CD4-positive, alpha-beta T cell (primary cell): Measurements from ENCODE around the gene PHLDB1. TPM values are rescaled to one million over a fixed set of nuclear protein-coding genes. Genes with fewer than 3 reads are reported as not detected.

Experiments
- ATAC-seq: fragments of 200-7000 bp; cut with Tn5 transposase; one replicate; pipeline ENCODE4 v1.10.0; 2022; ENCODE audit warnings: mild to moderate bottlenecking; ENCODE audit not compliant: poor library complexity
- CTCF ChIA-PET: fragments of 350-600 bp; sonication (Branson Sonifier 250); formaldehyde crosslinking; loops from one replicate; lab custom pipeline; 2021; ENCODE audit warnings: antibody characterized with exemption, inconsistent platforms; lab: Charles Lee
- POLR2A ChIA-PET: fragments of 350-600 bp; sonication (Branson Sonifier 250); formaldehyde crosslinking; loops from one replicate; lab custom pipeline; 2021; ENCODE audit warnings: antibody characterized with exemption, inconsistent platforms; lab: Charles Lee
- DNase-seq, 14 experiments: peaks; one replicate each; pipeline ENCODE4 v3.0.0-alpha.2; 2013 to 2020; ENCODE audit warnings: mixed read lengths in 2 of 14
- H3K27ac ChIP-seq, 2 donors: one replicate each; pipeline versions ENCODE4 v1.5.1 to v1.7.0; 2013; ENCODE audit warnings: low read length in 2 of 2, low read depth in 1 of 2, mild to moderate bottlenecking in 1 of 2
- H3K27me3 ChIP-seq, 2 experiments: 1 replicate in 1 of 2; 2 replicates in 1 of 2; pipeline versions ENCODE4 v1.6.1 to v1.7.0; 2013; ENCODE audit warnings: low read length in 2 of 2, control low read depth in 1 of 2, mild to moderate bottlenecking in 1 of 2, moderate library complexity in 1 of 2; ENCODE audit not compliant: insufficient read depth in 2 of 2, control insufficient read depth in 1 of 2
- H3K36me3 ChIP-seq: one replicate; pipeline ENCODE4 v1.6.1; 2013; ENCODE audit warnings: low read length, control low read depth; ENCODE audit not compliant: insufficient read depth
- H3K4me1 ChIP-seq: one replicate; pipeline ENCODE4 v1.6.1; 2013; ENCODE audit warnings: low read length, control low read depth; ENCODE audit not compliant: insufficient read depth
- H3K4me3 ChIP-seq: one replicate; pipeline ENCODE4 v1.5.1; 2013; ENCODE audit warnings: mild to moderate bottlenecking, low read length, moderate library complexity
- H3K9me3 ChIP-seq, 2 experiments: 1 replicate in 1 of 2; 2 replicates in 1 of 2; pipeline versions ENCODE4 v1.6.1 to v1.7.0; 2013; ENCODE audit warnings: low read length in 2 of 2, mild to moderate bottlenecking in 2 of 2, control low read depth in 1 of 2, moderate library complexity in 1 of 2; ENCODE audit not compliant: control insufficient read depth in 1 of 2, insufficient read depth in 1 of 2
- H3K27ac Mint-ChIP-seq: one replicate; pipeline ENCODE4 v1.8.0; 2020; ENCODE audit warnings: mixed read lengths
- H3K27me3 Mint-ChIP-seq: one replicate; pipeline ENCODE4 v1.8.0; 2021; ENCODE audit warnings: mixed read lengths
- H3K36me3 Mint-ChIP-seq: one replicate; pipeline ENCODE4 v1.8.0; 2021; ENCODE audit warnings: low read depth, mixed read lengths
- H3K4me1 Mint-ChIP-seq: one replicate; pipeline ENCODE4 v1.8.0; 2021; ENCODE audit warnings: low read depth, mixed read lengths
- H3K4me3 Mint-ChIP-seq: one replicate; pipeline ENCODE4 v1.8.0; 2020; ENCODE audit warnings: mild to moderate bottlenecking, mixed read lengths
- H3K9me3 Mint-ChIP-seq: one replicate; pipeline ENCODE4 v1.8.0; 2020; ENCODE audit warnings: mixed read lengths
- intact Hi-C, 2 experiments: fragments of 100-400 bp; cut with DNase I in 1 of 2; cut with micrococcal nuclease in 1 of 2; formaldehyde crosslinking; loops; one replicate each; pipeline versions ENCODE4 v1.15.1 to v1.9.0; 2023 to 2025; cut with DNase I, micrococcal nuclease
- total RNA-seq, 174 experiments: library from RNA in 2 of 174; stranded (reverse) in 2 of 174; gene quantifications; one replicate each; pipeline ENCODE4 v1.2.3 and lab custom pipeline; 2021 to 2026
- TF ChIP-seq, protein P1 (sequence below): fragments of 200-600 bp; IDR thresholded peaks from one replicate; pipeline ENCODE4 v1.8.0; 2022; ENCODE audit warnings: antibody characterized with exemption, mild to moderate bottlenecking

The PHLDB1 gene
- total RNA-seq, 2 experiments from 2014 or later, result 1.8 to 2.3 TPM

DNA sequence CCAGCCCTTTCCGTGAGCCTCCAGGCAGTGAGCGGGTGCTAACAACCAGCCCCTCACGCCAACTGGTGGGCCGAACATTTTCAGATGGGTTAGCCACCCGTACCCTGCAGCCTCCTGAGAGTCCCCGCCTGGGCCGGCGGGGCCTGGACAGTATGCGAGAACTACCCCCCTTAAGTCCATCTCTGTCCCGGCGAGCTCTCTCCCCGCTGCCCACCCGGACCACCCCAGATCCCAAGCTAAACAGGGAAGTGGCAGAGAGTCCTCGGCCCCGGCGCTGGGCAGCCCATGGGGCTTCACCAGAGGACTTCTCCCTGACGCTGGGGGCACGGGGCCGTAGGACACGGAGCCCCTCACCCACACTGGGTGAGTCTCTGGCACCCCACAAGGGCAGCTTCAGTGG, 20.6 kb downstream of the PHLDB1 start:
- Mint-ChIP-seq H3K36me3 (no peaks in the 10 kb centered on the region), H3K27me3 (no peaks in the 10 kb centered on the region), H3K27ac (no peak overlapping the region), H3K4me1 (no peaks in the 10 kb centered on the region), H3K9me3 (no peaks in the 10 kb centered on the region), H3K4me3 (no peak overlapping the region)
- POLR2A ChIA-PET, result no interaction called here
- H3K4me3 ChIP-seq, result no peak overlapping the region
- DNase-seq (no peak), ATAC-seq (no peak)
- TF ChIP-seq, protein P1, sequence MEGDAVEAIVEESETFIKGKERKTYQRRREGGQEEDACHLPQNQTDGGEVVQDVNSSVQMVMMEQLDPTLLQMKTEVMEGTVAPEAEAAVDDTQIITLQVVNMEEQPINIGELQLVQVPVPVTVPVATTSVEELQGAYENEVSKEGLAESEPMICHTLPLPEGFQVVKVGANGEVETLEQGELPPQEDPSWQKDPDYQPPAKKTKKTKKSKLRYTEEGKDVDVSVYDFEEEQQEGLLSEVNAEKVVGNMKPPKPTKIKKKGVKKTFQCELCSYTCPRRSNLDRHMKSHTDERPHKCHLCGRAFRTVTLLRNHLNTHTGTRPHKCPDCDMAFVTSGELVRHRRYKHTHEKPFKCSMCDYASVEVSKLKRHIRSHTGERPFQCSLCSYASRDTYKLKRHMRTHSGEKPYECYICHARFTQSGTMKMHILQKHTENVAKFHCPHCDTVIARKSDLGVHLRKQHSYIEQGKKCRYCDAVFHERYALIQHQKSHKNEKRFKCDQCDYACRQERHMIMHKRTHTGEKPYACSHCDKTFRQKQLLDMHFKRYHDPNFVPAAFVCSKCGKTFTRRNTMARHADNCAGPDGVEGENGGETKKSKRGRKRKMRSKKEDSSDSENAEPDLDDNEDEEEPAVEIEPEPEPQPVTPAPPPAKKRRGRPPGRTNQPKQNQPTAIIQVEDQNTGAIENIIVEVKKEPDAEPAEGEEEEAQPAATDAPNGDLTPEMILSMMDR, result no peak
- no peaks in the 10 kb centered on the region for H3K4me1 ChIP-seq
- no peaks in the 10 kb centered on the region for H3K36me3 ChIP-seq
- intact Hi-C loops, result no loop called here
- no peaks in the 10 kb centered on the region for H3K27me3 ChIP-seq
- H3K27ac ChIP-seq, result no peak overlapping the region
- H3K9me3 ChIP-seq, result no peaks in the 10 kb centered on the region
- CTCF ChIA-PET, result no interaction called here

DNA sequence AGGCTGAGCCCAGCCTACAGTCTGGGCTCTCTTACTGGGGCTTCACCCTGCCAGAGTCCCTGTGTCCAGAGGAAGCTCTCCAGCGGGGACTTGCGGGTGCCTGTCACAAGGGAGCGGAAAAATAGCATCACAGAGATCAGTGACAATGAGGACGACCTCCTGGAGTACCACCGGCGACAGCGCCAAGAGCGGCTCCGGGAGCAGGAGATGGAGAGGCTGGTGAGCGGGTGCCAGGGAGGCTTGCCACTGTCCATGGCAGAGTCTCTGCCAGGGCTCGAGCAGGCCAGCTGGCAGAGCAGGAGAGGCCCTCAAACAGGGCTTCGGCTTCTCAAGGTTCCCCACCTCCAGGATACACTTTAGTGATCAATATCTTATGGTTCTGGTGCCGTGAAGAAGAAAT, 21.0 kb downstream of the PHLDB1 start:
- Mint-ChIP-seq H3K4me3 (no peak overlapping the region), H3K4me1 (no peaks in the 10 kb centered on the region), H3K36me3 (no peaks in the 10 kb centered on the region), H3K27me3 (no peaks in the 10 kb centered on the region), H3K9me3 (no peaks in the 10 kb centered on the region), H3K27ac (no peak overlapping the region)
- Histone ChIP-seq H3K27ac (no peak overlapping the region), H3K4me3 (no peak overlapping the region), H3K27me3 (no peaks in the 10 kb centered on the region), H3K36me3 (no peaks in the 10 kb centered on the region), H3K9me3 (no peaks in the 10 kb centered on the region), H3K4me1 (no peaks in the 10 kb centered on the region)
- no peak for ATAC-seq
- no peak for DNase-seq
- intact Hi-C loops, result no loop called here
- TF ChIP-seq, protein P1, result no peak
- ChIA-PET POLR2A (no interaction called here), CTCF (no interaction called here)

DNA sequence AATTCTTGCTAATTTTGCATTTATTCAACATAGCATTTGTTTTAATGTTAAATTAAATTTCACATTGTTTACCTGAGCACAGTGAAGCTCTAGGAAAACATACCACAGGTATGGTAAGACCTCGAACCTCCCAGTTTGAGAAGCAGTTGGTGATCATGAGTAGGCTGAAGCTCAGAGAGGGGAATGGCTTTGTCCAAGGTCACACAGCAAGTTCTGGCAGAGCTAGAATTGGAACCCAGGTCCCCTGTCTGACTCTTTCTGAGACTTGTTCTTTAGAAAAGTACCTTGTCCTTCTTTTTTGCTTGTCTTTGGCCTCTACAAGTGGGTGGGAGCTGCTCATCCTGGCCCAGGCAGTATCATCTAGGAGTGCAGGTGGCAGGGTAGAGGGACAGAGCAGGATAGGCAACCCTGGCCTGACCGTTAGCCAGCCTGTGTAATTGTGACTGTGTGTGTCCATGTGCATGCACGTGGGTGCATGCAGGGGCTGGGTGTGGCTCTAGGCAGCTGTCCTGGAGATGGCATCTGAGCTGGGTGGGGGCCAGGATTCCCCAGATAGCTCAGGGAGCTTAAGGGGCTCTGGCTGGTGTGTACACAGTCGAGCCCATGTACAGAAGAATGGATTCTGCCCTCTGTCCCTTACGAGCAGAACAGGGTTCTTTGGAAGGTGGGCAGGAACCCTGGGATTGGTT, 21.6 kb downstream of the PHLDB1 start:
- ATAC-seq (no peak), DNase-seq (no peak)
- ChIA-PET CTCF (no interaction called here), POLR2A (no interaction called here)
- no peaks in the 10 kb centered on the region for H3K9me3 Mint-ChIP-seq
- H3K4me1 Mint-ChIP-seq, result no peaks in the 10 kb centered on the region
- Histone ChIP-seq H3K27ac (no peak overlapping the region), H3K9me3 (no peaks in the 10 kb centered on the region), H3K36me3 (no peaks in the 10 kb centered on the region), H3K4me1 (no peaks in the 10 kb centered on the region), H3K4me3 (no peak overlapping the region), H3K27me3 (no peaks in the 10 kb centered on the region)
- intact Hi-C loops, result no loop called here
- no peak overlapping the region for H3K4me3 Mint-ChIP-seq
- H3K27ac Mint-ChIP-seq, result no peak overlapping the region
- TF ChIP-seq, protein P1, result no peak
- no peaks in the 10 kb centered on the region for H3K36me3 Mint-ChIP-seq
- no peaks in the 10 kb centered on the region for H3K27me3 Mint-ChIP-seq
